GM12873 (cell line): ENCODE results near the gene FMN2.
A peak's percentile ranks its signal among the peaks of the same experiment; 100 is the strongest.

Experiments
- TF ChIP-seq, protein P1 (sequence below): IDR thresholded peaks from 2 replicates; pipeline ENCODE4 v1.5.1; 2012; ENCODE audit warnings: low read depth, mild to moderate bottlenecking, moderate library complexity, low read length, control low read depth; ENCODE audit not compliant: insufficient read depth; ENCODE audit errors: missing control alignments

Gene FMN2

GRCh38 chr1:240173836-240174235, 82.2 kb downstream of the FMN2 start:
- TF ChIP-seq, protein P1, sequence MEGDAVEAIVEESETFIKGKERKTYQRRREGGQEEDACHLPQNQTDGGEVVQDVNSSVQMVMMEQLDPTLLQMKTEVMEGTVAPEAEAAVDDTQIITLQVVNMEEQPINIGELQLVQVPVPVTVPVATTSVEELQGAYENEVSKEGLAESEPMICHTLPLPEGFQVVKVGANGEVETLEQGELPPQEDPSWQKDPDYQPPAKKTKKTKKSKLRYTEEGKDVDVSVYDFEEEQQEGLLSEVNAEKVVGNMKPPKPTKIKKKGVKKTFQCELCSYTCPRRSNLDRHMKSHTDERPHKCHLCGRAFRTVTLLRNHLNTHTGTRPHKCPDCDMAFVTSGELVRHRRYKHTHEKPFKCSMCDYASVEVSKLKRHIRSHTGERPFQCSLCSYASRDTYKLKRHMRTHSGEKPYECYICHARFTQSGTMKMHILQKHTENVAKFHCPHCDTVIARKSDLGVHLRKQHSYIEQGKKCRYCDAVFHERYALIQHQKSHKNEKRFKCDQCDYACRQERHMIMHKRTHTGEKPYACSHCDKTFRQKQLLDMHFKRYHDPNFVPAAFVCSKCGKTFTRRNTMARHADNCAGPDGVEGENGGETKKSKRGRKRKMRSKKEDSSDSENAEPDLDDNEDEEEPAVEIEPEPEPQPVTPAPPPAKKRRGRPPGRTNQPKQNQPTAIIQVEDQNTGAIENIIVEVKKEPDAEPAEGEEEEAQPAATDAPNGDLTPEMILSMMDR: no peak

DNA sequence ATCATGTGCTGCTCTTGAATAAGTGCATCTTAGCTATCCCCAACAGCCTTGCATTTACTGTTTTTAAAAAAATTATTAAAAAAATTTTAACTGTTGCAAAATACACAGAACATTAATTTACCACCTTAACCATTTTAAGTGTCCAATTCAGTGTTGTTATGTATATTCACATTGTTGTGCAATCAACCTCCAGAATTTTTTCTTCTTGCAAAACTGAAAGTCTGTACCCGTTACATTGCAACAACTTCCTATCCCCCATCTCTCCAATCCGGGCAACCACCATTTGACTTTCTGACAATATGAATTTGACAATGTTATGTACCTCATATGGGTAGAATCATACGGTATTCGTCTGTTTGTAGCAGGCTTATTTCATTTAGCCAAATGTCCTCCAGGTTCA, 83.1 kb downstream of the FMN2 start:
- TF ChIP-seq, protein P1: no peak

DNA sequence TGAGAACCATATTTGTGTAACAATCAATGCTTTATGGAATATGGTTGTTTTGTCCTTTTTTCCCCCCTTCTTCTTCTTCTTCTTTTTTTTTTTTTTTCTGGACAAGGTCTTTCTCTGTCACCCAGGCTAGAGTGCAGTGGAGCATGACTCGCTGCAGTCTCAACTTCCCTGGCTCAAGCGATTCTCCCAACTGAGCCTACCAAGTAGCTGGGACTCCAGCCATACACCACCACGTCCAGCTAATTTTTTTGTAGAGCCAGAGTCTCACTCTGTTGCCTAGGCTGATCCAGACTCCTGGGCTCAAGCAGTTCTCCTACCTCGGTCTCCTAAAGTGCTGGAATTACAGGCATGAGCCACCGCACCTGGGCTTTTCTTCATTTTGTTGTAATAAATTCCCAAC, 86.7 kb downstream of the FMN2 start:
- TF ChIP-seq, protein P1: no peak

DNA sequence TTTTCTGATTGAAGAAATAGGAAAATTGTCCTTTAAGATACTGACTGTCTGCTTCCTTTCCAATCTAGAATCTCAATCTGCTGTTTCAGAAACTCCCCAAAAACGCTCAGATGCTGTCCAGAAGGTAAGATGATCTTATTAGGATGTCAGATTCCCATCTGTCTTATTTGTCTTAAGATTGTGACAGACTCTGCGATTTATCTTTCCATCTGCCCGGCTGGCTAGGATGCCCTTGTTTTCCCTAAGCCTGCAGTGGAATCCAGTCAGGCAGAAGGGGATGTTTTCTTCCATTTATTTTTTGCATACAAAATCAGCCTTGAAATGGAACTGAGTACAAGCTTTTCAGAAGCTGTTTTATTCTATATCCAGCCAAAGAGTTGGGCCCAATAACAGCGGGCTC, 96.5 kb downstream of the FMN2 start:
- TF ChIP-seq, protein P1: no peak

GRCh38 chr1:240189386-240189989, 97.8 kb downstream of the FMN2 start:
- TF ChIP-seq, protein P1: peak; percentile 73

DNA sequence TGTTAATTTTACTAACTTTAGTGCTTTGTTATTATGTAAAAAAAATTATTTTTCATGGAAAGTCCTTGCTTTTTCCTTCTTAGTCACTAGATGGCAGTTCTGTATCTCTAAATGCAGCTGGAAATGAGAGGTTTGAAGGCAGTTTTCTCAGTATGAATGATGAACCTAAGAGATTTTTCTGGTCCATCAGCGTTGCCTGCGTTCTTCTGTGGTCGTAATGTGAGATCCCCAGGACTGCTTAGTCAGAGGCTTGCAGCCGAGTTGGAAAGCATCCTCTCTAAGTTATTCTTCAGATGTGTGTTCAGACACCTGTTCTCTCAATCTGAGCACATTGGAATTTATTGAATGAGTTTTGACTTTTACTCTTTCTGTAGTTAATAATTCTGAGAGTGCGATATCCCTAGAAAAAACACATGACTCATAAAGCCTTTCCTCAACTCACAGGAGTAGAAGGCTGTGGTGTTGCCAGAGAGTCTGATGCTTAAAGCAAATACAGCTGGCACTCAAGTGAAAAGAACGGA, 99.3 kb downstream of the FMN2 start:
- TF ChIP-seq, protein P1: no peak

- TF ChIP-seq, protein P1: no peak
These were observed 101.2 kb downstream of the FMN2 start for GRCh38 chr1:240192851-240193250.

GRCh38 chr1:240193679-240194078, 102.0 kb downstream of the FMN2 start:
- TF ChIP-seq, protein P1: no peak
